Measurements from ENCODE around the gene SRR.

The SRR gene

DNA sequence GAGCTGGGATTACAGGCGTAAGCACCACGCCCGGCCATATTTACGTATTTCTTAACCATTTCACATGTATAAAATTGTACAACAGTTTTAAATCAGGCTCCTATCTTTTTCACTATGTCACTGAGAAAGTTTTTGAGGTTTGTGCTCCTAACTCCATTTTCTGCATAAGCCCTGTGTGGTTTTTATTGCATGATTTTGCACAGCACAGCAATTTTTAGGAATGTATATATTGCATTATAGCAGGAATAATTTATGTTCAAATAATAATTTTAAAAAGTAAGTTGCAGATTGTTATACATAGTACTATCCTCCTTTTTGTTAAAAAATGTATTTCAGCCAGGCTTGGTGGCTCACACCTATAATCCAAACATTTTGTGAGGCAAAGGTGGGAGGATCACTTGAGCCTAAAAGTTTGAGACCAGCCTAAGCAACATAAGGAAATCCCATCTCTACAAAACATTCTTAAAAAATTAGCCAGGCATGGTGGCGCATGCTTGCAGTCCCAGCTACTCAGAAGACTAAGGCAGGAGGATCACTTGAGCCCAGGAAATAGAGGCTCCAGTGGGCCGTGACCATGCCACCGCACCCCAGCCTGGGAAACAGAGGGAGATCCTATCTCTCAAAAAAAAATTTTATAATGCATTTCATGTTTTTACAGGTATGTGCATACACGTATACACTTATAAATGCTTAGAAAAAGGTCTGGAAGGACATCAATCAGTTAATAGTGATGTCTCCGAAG is 26.1 kb upstream of the SRR start:
- H3K4me3 ChIP-seq (ENCODE audit: low read depth, low read length): no peak overlapping the region
- TF ChIP-seq, protein P1, sequence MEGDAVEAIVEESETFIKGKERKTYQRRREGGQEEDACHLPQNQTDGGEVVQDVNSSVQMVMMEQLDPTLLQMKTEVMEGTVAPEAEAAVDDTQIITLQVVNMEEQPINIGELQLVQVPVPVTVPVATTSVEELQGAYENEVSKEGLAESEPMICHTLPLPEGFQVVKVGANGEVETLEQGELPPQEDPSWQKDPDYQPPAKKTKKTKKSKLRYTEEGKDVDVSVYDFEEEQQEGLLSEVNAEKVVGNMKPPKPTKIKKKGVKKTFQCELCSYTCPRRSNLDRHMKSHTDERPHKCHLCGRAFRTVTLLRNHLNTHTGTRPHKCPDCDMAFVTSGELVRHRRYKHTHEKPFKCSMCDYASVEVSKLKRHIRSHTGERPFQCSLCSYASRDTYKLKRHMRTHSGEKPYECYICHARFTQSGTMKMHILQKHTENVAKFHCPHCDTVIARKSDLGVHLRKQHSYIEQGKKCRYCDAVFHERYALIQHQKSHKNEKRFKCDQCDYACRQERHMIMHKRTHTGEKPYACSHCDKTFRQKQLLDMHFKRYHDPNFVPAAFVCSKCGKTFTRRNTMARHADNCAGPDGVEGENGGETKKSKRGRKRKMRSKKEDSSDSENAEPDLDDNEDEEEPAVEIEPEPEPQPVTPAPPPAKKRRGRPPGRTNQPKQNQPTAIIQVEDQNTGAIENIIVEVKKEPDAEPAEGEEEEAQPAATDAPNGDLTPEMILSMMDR (IDR thresholded peaks at IDR 0.05; ENCODE audit: low read depth, low read length): no peak

DNA sequence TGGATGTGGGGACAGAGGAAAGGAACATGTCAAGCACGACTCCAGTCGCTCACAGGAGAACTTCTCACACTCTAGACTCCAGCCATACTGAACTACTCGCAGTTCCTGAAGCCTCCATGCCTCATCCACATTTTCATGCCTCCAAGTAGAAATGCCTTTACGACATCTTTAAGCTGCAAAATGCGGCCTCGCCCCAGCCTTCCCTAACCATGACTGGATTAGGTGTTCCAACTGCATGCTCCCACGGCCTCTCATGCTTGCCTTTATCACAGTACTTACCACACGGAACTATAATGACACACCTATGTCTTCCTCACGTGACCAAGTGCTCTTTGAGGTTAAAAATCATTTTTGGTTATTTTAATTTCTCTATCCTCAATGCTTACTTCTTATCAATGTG is 24.0 kb upstream of the SRR start:
- TF ChIP-seq, protein P1 (IDR thresholded peaks at IDR 0.05; ENCODE audit: low read depth, low read length): no peak
- H3K4me3 ChIP-seq (ENCODE audit: low read depth, low read length): no peak overlapping the region

DNA sequence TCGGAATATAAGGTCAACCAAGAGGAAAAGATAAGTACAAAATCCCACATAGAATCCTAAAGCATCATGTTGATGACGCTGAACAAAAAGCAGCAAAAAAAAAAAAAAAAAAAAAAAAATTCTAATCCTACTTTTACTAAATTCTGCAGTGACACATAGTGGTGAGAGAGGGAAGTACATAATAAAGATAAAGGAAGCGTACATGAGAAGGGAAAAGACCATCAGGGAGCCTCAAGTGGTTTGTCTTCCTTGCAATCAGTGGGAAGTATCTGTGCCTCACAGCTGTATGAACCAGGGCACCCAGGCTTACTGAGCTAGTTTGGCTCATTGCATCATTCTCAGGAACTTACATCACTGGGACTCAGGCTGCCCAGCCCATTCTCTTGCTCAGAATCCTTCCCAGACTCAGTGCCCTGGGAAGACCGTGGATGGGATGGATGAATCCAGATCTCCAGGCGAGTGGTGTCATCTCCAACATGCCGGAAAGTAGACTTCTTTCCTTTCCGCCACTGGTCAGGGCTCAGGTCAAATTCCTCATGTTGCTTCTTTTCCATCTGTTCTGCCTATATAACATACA is 21.4 kb upstream of the SRR start:
- TF ChIP-seq, protein P1 (IDR thresholded peaks at IDR 0.05; ENCODE audit: low read depth, low read length): no peak
- no peak overlapping the region for H3K4me3 ChIP-seq (ENCODE audit: low read depth, low read length)

DNA sequence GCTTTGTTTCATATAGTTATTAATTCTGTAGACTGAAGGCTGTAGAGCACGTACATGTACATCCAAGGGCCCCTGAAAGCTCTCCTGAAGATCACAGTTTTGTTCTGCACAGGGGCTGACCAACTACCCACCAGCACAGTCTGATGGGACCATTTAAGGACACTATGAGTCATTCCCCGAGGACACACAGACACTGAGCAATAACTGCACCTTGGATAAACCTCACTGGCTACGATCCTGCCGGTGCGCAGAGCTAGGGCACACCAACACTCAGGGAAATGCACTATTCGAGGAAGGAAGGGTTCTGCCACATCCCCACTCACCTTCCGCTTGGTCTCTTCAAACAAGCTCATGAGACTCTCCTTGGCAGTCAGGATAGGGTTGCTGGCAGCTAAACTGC is 20.4 kb upstream of the SRR start:
- TF ChIP-seq, protein P1 (IDR thresholded peaks at IDR 0.05; ENCODE audit: low read depth, low read length): no peak
- H3K4me3 ChIP-seq (ENCODE audit: low read depth, low read length): no peak overlapping the region

DNA sequence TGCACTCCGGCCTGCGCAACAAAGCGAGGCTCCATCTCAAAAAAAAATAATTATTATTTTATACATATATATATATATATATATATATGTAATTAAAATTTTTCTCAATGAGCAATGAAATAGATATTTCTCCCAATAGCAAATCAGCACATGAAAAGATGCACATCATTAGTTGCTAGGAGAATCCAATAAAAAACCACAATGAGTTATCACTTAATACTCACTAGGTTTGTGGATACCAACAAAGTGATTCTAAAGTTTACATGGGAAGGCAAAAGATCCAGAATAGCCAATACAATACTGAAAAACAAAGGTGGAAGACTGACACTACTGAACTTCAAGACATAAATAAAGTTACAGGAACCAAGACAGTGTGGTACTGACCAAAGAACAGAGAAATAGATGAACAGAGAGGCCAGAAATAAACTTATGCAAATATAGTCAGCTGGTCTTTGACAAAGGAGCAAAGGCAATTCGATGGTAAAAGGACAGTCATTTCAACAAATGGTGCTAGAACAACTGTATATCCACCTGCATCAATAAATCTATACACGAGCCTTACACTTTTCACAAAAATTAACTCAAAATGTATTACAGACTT is 13.8 kb upstream of the SRR start:
- H3K4me3 ChIP-seq (ENCODE audit: low read depth, low read length): no peak overlapping the region
- TF ChIP-seq, protein P1 (IDR thresholded peaks at IDR 0.05; ENCODE audit: low read depth, low read length): no peak

DNA sequence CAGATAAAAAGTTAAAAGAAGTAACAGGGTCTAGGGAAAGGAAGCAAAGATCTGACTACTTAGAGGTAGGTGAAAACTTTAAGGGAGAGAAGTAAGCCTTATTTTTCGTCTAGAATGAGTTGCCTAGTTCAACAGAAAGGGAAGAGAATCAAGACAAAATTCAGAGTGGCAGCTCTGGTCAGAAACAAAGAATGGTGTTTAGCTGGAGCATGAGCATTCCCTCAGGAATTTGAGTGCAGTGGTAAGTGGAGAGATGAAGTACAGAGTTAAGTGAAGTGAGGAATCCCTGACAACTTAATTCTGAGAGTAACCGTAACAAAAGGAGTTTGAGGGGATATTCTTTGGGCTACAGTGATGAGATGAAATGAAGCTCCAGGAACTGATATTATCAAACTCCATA is 11.7 kb upstream of the SRR start:
- H3K4me3 ChIP-seq (ENCODE audit: low read depth, low read length): no peak overlapping the region
- TF ChIP-seq, protein P1 (IDR thresholded peaks at IDR 0.05; ENCODE audit: low read depth, low read length): no peak

DNA sequence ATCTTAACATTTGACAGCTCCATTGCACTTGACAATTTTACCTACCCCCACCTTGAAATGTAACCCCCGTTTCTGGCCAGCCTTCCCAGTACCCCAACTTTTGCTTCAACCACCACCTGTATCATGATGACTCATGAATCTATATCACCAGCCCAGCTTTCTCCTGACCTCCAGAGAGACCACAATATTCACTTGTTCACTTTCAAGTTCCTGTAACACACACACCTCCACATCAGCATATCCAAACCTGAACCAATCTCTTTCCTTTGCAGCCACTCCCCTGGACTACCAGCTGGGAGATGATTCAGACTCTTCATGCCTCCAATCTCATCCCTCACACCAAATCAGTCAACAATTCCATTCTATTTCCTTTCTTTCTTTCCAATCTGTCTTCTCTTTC is 8.2 kb upstream of the SRR start:
- TF ChIP-seq, protein P1 (IDR thresholded peaks at IDR 0.05; ENCODE audit: low read depth, low read length): no peak
- no peak overlapping the region for H3K4me3 ChIP-seq (ENCODE audit: low read depth, low read length)

Data from WI38 (cell line).